GM12878 (cell line): ENCODE data around the gene CWC27.

Experiments used
- KAT2A ChIP-seq: conservative IDR thresholded peaks from 2 replicates; pipeline ENCODE4 v1.6.1; 2011; ENCODE audit warnings: low read depth, low read length; ENCODE audit not compliant: control insufficient read depth
- MYC ChIP-seq: IDR thresholded peaks from 2 replicates; pipeline ENCODE4 v1.6.1; 2011; ENCODE audit warnings: mild to moderate bottlenecking, low read length, moderate library complexity, inconsistent platforms; ENCODE audit not compliant: insufficient read depth, insufficient replicate concordance, insufficient read length, severe bottlenecking
- NRF1 ChIP-seq: conservative IDR thresholded peaks from 2 replicates; pipeline ENCODE4 v1.6.1; 2011; ENCODE audit warnings: mild to moderate bottlenecking, low read depth, low read length, improper control_type of control experiment
- POLR2A ChIP-seq: IDR thresholded peaks from 2 replicates; pipeline ENCODE4 v1.6.1; 2011; ENCODE audit warnings: low read depth, mild to moderate bottlenecking, low read length
- POLR2AphosphoS5 ChIP-seq: IDR thresholded peaks from 2 replicates; pipeline ENCODE4 v1.6.1; 2011; ENCODE audit warnings: mild to moderate bottlenecking, low read length, inconsistent platforms
- RAD21 ChIP-seq: IDR thresholded peaks from 2 replicates; pipeline ENCODE4 v1.6.1; 2011; ENCODE audit warnings: mild to moderate bottlenecking, low read depth, low read length, moderate library complexity; ENCODE audit not compliant: insufficient read depth
- SMAD1 ChIP-seq: fragments of 450-650 bp; IDR thresholded peaks from 2 replicates; pipeline ENCODE4 v1.6.1; 2018; ENCODE audit warnings: mild to moderate bottlenecking, low read depth; ENCODE audit not compliant: partially characterized antibody
- ZZZ3 ChIP-seq: IDR thresholded peaks from 2 replicates; pipeline ENCODE4 v1.6.1; 2011; ENCODE audit warnings: low read depth; ENCODE audit not compliant: control insufficient read depth, insufficient read length
- TF ChIP-seq, protein P1 (sequence below): fragments of 450-650 bp; IDR thresholded peaks from 2 replicates; pipeline ENCODE4 v1.6.1; 2017; ENCODE audit warnings: mild to moderate bottlenecking, low read depth, inconsistent platforms; ENCODE audit not compliant: poor library complexity, severe bottlenecking
- TF ChIP-seq, protein P2 (sequence below), 3 experiments: IDR thresholded peaks in 2 of 3; conservative IDR thresholded peaks in 1 of 3; 2 replicates each; pipeline ENCODE4 v1.5.1; 2011; ENCODE audit warnings: low read depth in 3 of 3, low read length in 3 of 3, mild to moderate bottlenecking in 3 of 3, control low read depth in 2 of 3, moderate library complexity in 2 of 3, inconsistent platforms in 1 of 3, mixed read lengths in 1 of 3; ENCODE audit not compliant: control insufficient read depth in 2 of 3, insufficient read depth in 1 of 3; ENCODE audit errors: extremely low read depth in 1 of 3
- TF ChIP-seq, protein P3 (sequence below): fragments of 450-650 bp; IDR thresholded peaks from 2 replicates; pipeline ENCODE4 v1.6.1; 2017; ENCODE audit warnings: mild to moderate bottlenecking, moderate library complexity

DNA sequence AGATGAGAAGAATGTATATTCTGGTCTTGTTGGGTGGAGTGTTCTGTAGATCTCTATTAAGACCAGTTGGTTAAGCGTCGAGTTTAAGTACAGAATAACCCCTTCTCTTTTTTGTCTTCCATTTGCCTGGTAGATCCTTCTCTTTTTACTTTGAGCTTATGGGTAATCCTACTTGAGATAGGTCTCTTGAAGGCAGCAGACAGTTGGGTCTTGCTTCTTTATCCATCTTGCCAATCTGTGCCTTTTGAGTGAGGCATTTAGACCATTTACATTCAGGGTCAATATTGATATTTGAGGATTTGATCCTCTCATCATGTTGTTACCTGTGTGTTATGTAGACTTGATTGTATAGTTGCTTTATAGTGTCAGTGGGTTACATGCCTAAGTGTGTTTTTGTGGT, 152.7 kb downstream of the CWC27 start:
- TF ChIP-seq, protein P1, sequence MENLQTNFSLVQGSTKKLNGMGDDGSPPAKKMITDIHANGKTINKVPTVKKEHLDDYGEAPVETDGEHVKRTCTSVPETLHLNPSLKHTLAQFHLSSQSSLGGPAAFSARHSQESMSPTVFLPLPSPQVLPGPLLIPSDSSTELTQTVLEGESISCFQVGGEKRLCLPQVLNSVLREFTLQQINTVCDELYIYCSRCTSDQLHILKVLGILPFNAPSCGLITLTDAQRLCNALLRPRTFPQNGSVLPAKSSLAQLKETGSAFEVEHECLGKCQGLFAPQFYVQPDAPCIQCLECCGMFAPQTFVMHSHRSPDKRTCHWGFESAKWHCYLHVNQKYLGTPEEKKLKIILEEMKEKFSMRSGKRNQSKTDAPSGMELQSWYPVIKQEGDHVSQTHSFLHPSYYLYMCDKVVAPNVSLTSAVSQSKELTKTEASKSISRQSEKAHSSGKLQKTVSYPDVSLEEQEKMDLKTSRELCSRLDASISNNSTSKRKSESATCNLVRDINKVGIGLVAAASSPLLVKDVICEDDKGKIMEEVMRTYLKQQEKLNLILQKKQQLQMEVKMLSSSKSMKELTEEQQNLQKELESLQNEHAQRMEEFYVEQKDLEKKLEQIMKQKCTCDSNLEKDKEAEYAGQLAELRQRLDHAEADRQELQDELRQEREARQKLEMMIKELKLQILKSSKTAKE = no peak
- TF ChIP-seq MYC = no peak
- TF ChIP-seq ZZZ3 = no peak
- TF ChIP-seq POLR2A = no peak
- TF ChIP-seq NRF1 = no peak
- TF ChIP-seq, protein P2, sequence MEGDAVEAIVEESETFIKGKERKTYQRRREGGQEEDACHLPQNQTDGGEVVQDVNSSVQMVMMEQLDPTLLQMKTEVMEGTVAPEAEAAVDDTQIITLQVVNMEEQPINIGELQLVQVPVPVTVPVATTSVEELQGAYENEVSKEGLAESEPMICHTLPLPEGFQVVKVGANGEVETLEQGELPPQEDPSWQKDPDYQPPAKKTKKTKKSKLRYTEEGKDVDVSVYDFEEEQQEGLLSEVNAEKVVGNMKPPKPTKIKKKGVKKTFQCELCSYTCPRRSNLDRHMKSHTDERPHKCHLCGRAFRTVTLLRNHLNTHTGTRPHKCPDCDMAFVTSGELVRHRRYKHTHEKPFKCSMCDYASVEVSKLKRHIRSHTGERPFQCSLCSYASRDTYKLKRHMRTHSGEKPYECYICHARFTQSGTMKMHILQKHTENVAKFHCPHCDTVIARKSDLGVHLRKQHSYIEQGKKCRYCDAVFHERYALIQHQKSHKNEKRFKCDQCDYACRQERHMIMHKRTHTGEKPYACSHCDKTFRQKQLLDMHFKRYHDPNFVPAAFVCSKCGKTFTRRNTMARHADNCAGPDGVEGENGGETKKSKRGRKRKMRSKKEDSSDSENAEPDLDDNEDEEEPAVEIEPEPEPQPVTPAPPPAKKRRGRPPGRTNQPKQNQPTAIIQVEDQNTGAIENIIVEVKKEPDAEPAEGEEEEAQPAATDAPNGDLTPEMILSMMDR (IDR thresholded peaks at IDR 0.05 in 2 of 3, conservative IDR thresholded peaks at IDR 0.05 in 1 of 3; ENCODE audit: control insufficient read depth in 2 of 3, extremely low read depth in 1 of 3, insufficient read depth in 1 of 3, low read depth in 3 of 3, low read length in 3 of 3) = no peak
- TF ChIP-seq POLR2AphosphoS5 = no peak
- no peak for TF ChIP-seq KAT2A
- no peak for TF ChIP-seq SMAD1
- TF ChIP-seq RAD21 = no peak
- TF ChIP-seq, protein P3, sequence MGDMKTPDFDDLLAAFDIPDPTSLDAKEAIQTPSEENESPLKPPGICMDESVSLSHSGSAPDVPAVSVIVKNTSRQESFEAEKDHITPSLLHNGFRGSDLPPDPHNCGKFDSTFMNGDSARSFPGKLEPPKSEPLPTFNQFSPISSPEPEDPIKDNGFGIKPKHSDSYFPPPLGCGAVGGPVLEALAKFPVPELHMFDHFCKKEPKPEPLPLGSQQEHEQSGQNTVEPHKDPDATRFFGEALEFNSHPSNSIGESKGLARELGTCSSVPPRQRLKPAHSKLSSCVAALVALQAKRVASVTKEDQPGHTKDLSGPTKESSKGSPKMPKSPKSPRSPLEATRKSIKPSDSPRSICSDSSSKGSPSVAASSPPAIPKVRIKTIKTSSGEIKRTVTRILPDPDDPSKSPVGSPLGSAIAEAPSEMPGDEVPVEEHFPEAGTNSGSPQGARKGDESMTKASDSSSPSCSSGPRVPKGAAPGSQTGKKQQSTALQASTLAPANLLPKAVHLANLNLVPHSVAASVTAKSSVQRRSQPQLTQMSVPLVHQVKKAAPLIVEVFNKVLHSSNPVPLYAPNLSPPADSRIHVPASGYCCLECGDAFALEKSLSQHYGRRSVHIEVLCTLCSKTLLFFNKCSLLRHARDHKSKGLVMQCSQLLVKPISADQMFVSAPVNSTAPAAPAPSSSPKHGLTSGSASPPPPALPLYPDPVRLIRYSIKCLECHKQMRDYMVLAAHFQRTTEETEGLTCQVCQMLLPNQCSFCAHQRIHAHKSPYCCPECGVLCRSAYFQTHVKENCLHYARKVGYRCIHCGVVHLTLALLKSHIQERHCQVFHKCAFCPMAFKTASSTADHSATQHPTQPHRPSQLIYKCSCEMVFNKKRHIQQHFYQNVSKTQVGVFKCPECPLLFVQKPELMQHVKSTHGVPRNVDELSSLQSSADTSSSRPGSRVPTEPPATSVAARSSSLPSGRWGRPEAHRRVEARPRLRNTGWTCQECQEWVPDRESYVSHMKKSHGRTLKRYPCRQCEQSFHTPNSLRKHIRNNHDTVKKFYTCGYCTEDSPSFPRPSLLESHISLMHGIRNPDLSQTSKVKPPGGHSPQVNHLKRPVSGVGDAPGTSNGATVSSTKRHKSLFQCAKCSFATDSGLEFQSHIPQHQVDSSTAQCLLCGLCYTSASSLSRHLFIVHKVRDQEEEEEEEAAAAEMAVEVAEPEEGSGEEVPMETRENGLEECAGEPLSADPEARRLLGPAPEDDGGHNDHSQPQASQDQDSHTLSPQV = no peak
